IPS-NIHi7 (cell line): Measurements from ENCODE around the gene DIP2C.
"Not testable (repeated sequence)": the region's sequence is repeated elsewhere in the genome, so short reads cannot be mapped to it uniquely, and the experiment has no call there.

ENCODE experiments used
- DNase-seq: peaks from one replicate; pipeline ENCODE4 v3.0.0; 2012; ENCODE audit warnings: mixed read lengths; ENCODE audit errors: extremely low spot score

DIP2C gene

DNA sequence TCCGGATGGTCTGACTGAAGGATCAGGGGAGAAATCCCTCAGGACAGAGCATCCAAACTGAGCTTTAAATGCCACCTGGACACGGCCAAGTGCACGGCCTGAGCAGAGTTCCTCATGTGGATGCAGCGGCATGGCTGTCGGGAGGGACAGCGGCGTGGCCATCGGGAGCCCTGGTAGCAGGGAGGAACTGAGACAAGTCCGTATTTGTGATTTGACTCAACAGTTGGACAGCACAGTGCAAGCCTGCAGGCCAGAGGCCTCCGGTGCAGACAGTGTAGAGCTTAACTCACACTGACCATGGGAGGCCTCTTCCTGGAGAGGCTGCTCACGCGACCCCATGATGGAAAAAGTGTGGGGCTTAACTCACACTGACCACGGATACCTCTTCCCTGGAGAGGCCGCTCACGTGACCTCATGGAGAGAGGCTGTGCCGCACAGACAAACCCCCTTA lies 207.4 kb downstream of the DIP2C start:
- no peak for DNase-seq

GRCh38 chr10:481628-482027 lies 207.8 kb downstream of the DIP2C start:
- no peak for DNase-seq

DNA sequence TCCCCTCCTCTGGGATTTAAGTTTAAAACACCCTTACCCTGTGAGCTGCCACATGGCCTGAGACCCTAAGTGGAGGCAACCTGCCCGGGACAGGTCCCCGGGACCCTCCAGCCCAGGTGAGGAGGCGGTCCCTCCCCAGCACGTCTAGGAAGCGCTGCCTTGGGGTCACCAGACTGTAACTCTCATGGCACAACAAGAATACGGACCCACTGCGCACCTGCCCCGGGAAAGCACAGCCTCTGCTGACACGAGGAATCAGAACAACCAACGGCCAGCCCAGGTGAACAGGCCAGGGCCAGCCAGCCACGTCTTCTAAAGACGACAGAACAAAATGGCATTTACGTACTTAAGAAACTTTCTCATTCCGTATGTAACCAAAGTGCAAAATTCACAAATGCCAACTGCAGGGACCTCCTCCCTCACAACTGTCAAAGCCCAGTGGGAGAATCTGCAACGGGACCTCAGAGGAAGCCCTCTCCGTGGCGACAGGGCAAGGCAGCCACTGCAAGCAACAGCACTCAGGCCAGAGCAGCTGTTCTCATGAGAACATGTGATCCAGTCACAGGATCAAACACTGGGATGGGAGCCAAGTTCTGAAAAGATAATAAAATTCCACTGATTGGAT lies 208.4 kb downstream of the DIP2C start:
- DNase-seq: no peak

DNA sequence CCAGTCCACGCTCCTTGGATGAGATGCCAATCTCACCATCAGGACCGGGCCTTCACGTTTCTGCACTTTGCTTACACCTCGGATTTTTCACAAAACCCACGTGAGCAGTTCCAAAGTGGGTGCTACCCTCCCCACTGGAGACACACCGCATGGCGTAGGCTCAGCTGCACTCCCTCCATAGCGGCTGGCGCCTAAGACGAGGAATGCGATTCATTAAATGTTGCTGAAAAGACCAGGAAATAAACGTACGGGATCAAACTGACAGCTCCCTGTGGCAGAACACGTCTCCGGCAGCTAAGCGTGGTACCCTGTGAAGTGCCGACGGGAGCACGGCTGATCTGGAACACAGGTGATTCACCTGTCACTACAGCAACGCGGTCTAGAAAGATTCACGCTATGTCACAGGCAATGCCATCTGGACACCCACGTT lies 209.0 kb downstream of the DIP2C start:
- no peak for DNase-seq

DNA sequence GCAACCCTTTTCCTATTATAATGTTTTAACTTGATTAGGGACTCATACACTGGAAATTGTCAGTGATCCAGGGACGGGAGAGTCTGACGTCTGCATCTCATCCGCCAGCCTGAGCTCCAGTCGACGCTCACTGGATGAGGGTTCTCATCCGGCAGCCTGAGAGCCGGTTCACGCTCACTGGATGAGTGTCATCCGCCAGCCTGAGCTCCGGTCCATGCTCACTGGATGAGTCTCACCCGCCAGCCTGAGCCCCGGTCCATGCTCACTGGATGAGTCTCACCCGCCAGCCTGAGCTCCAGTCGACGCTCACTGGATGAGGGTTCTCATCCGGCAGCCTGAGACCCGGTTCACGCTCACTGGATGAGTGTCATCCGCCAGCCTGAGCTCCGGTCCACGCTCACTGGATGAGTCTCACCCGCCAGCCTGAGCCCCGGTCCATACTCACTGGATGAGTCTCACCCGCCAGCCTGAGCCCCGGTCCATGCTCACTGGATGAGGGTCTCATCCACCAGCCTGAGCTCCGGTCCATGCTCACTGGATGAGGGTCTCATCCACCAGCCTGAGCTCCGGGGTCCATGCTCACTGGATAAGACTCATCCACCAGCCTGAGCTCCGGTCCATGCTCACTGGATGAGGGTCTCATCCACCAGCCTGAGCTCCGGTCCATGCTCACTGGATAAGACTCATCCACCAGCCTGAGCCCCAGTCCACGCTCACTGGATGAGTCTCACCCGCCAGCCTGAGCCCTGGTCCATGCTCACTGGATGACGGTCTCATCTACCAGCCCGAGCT lies 209.6 kb downstream of the DIP2C start:
- not testable (repeated sequence) for DNase-seq

- no peak for DNase-seq
These were observed 210.8 kb downstream of the DIP2C start for GRCh38 chr10:478471-479245.

GRCh38 chr10:477620-478019 lies 211.8 kb downstream of the DIP2C start:
- DNase-seq: no peak

DNA sequence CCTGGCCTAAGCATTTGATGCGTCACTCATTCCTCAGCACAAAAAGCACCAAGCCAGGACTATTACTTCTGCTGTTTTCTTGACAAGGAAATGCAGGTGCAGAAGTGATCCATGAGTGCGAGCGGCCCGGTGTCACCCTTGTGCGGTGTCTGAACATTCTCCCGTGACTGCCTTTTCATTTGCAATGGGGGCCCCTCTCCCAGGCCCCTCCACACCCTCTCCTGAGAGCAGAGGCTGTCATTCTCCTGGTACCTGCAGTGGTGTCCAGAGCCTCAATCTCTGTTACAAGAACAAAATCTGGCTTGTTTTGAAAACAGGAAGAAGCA lies 213.1 kb downstream of the DIP2C start:
- no peak for DNase-seq

- no peak for DNase-seq
These were observed 213.6 kb downstream of the DIP2C start for GRCh38 chr10:475709-476454.

- DNase-seq: no peak
These were observed 214.5 kb downstream of the DIP2C start for GRCh38 chr10:474946-475345.

DNA sequence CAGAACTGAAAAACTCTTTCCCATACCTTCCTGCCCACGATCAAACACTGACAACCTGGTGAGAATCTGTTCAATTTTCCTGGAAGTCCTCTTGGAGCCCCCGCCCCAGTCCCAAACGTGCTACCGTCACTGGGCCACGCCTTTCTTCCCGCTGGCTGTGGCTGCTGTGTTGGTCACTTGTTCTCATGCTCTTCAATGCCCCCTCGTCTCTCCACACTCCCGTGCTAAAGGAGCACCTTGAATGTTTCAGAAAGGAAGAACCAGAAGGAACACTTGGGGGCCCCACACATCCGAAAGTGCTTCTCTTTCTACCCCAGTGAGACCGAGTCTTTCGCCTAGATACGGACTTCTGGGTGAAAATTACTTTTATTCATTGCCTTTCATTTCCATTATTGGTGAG lies 215.1 kb downstream of the DIP2C start:
- DNase-seq: no peak

- DNase-seq: peak; percentile 40
These were observed 217.1 kb downstream of the DIP2C start for GRCh38 chr10:472241-472910.

DNA sequence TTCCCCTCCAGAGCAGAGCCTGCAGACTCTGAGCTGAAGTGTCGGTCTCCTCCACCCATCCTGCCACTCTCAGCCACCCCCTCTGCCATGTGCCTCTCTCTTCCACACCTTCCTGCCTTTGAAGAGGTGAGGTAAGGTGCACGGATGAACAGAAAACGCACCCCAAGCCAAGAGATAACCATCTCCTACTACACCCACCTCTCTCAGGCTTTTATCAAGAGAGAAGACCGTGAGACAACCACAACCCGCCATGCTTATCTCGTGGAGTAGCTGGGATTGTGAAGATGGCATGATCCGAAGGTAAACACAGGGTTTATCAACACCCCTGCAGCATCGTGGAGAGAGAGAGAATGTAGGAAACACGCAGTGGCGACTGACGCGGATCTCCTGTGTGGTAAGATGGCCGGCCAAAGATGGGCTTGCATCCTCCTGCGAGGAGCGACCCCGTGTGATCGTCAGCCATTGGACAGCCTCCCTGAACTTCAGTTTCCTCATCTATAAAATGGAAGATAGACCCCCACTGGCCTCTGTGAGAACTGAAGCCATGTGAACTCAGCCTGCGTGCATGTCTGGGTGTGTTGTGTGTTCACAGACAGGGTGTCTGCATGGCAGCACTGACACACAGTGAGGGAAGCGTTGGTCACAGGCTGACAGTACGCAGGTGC lies 219.0 kb downstream of the DIP2C start:
- DNase-seq: no peak

DNA sequence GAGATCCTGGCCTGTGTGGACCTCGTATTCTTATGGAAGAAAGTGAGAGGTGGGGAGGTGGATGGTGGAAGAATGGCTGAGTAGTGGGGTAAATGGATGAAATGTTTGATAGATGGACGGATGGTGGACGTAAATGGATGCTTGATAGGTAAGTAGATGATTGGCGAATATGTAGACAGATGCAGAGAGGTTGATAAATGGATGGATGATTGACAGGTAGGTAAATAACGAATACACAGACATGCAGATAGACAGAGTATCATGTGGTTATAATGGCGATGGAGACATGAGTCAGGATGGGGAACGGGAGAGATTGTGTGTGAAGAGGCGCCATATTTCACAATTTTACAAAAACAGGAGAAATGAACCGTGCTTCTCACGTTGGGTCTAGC lies 219.5 kb downstream of the DIP2C start:
- DNase-seq: no peak

DNA sequence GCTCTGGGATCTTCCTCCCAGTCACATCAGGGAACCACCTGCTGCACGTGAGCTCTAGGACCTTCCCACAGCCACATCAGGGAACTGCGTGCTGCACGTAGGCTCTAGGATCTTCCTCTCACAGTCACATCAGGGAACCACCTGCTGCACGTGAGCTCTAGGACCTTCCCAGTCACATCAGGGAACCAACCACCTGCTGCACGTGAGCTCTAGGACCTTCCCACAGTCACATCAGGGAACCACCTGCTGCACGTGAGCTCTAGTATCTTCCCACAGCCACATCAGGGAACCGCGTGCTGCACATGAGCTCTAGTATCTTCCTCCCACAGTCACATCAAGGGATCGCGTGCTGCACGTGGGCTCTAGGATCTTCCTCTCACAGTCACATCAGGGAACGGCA lies 229.7 kb downstream of the DIP2C start:
- DNase-seq: no peak

DNA sequence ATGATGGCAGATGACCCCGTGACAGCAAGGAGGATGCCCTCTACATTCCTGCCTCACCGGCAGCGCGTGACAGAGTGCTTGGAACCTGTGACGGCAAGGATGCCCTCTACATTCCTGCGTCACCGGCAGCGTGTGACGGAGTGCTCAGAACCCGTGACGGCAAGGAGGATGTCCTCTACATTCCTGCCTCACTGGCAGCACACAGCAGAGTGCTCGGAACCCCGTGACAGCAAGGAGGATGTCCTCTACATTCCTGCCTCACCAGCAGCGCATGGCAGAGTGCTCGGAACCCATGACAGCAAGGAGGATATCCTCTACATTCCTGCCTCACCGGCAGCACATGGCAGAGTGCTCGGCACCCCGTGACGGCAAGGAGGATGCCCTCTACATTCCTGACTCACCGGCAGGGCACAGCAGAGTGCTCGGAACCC lies 231.0 kb downstream of the DIP2C start:
- no peak for DNase-seq

DNA sequence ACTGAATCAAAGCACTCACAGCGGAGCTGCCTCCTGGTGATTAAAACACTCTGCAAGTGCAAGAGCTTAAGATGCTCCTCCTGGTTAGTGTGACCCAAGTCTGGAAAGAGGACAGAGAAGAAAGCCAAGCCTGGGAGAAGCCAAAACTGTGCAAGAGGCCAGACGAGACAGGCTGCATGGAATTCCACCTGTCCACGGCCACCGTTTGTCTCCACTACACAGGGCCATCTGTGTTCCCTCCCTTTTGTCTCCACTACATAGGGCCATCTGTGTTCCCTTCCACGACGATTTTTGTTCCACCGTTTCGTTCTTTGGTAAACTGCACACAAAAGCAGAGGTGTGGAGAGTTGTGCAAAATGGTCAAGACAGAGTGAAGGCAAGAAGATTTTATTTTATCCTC lies 233.0 kb downstream of the DIP2C start:
- no peak for DNase-seq

DNA sequence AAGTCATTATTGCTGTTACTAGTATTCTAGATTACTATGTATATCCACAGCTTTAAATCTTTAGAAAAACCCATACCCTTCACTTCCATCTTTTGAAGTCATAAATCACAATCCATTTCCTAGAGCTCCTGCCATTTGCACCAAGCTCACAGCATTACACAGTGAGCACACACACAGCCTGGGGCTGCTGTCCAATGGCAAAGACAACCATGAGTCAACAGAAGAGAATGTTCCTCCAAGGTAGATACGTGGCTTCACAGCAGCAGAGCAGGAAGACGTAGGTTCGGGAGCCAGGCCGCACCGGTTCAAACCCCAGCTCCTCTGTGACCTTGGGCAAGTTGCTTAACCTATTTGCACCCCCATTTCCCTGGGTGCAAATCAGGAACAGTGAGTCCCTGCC lies 234.6 kb downstream of the DIP2C start:
- no peak for DNase-seq

GRCh38 chr10:453647-454046 lies 235.8 kb downstream of the DIP2C start:
- no peak for DNase-seq

DNA sequence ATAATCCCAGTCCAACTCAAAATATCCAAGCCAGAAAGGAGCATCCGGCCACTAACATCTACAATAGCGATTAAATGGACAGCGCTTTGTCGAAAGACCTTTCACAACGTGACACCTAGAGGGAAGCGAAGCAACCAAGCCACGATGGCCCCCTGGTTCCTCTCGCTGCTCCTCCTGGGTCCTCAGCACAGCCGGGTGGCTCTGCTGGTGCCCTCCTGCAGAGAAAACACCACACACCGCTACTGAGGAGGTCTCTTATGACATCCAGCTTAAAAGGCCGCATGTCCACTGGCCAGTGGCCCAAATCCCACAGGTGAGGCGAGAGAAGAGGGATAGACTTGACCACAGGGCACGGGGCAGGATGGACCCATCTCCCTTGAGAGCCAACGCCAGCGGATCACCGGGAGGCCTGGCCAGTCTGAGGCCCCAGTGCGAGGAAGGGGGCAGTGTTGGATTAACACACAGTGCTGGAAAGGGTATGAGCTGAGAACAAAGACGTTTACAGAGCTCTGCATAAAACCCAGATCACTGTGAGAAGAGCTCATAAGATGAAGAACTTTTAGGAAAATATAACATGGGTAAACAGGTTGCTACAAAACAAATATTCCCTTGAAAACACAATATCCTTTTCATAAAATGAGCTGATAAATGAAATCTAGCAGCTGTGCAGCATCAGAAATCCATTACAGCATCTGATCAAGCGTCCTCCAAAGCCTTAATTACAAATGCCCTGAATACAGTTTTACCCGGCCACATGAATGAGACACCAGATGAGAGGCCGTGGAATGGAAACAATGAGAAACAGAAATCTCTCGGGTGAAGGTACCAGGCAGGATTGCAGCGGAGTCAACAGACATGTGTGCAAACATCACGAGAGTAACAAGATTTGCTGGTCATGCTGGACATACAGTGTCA lies 236.7 kb downstream of the DIP2C start:
- no peak for DNase-seq
